Erythroblast (primary cell): ENCODE data around the gene RAC3.

ENCODE experiments used
- GATA1 ChIP-seq: IDR thresholded peaks from 2 replicates; pipeline ENCODE4 v1.6.1; 2011; ENCODE audit warnings: low read depth, mild to moderate bottlenecking, control low read depth, low read length, moderate library complexity
- POLR2A ChIP-seq: IDR thresholded peaks from 2 replicates; pipeline ENCODE4 v1.6.1; 2011; ENCODE audit warnings: mild to moderate bottlenecking, low read length

GRCh38 chr17:82006468-82007227 is 24.8 kb upstream of the RAC3 start:
- TF ChIP-seq POLR2A (no peak), GATA1 (no peak)
